ENCODE measurements around the gene FLII. TPM values are rescaled to one million over a fixed set of nuclear protein-coding genes. Genes with fewer than 3 reads are reported as not detected.

The FLII gene
- polyA plus RNA-seq, 1 of the 3 experiments (the other 2 are of a cell fraction), result 244 TPM

GRCh38 chr17:18280249-18280648 lies 21.7 kb upstream of the FLII start:
- H3K9ac ChIP-seq, result no peak overlapping the region
- peaks cover 50 to 70% of the 10 kb centered on the region in 2 experiments for H3K36me3 ChIP-seq (replicated peaks in 1 of 2; ENCODE audit: control insufficient read depth in 1 of 2, insufficient read depth in 2 of 2, low read length in 1 of 2)
- no peak overlapping the region for H2AFZ ChIP-seq (ENCODE audit: low read depth)
- ChIA-PET POLR2A (no interaction called here), CTCF (interaction anchor here (1.0 to 1.6 kb wide), 2 partner anchors 10 to 32 kb away, joined by 4 to 5 read pairs; no protein-coding TSS in a partner anchor)
- WGBS (ENCODE audit: low lambda C conversion rate), result 90% methylated on average over 3 of the region's 4 CpGs
- H3K27ac ChIP-seq (ENCODE audit: low read depth in 2 of 2, low read length in 1 of 2), result no peak overlapping the region
- no peaks in the 10 kb centered on the region for H3F3A ChIP-seq (replicated peaks; ENCODE audit: insufficient read depth)
- no peaks in the 10 kb centered on the region for H3K79me2 ChIP-seq (ENCODE audit: insufficient read depth)
- DNase-seq, result no peak
- H3K27me3 ChIP-seq (ENCODE audit: insufficient read depth), result no peaks in the 10 kb centered on the region
- no peaks in the 10 kb centered on the region for H3K4me1 ChIP-seq (ENCODE audit: control insufficient read depth in 1 of 2, insufficient read depth in 2 of 2, low read depth in 1 of 2, low read length in 1 of 2)
- no peaks in the 10 kb centered on the region for H4K20me1 ChIP-seq (ENCODE audit: insufficient read depth)
- no peaks in the 10 kb centered on the region for H3K9me2 ChIP-seq
- no peaks in the 10 kb centered on the region for H3K9me3 ChIP-seq
- TF ChIP-seq MXI1 (IDR thresholded peaks at IDR 0.05; ENCODE audit: low read depth, low read length) (no peak), FOXM1 (IDR thresholded peaks at IDR 0.05; ENCODE audit: low read depth) (no peak), PBX3 (IDR thresholded peaks at IDR 0.05) (no peak), RXRA (IDR thresholded peaks at IDR 0.05; ENCODE audit: borderline replicate concordance, low read depth) (no peak)
- no peak overlapping the region for H3K4me3 ChIP-seq (ENCODE audit: low read depth in 2 of 2, low read length in 1 of 2)
- no peak overlapping the region for H3K4me2 ChIP-seq

GRCh38 chr17:18278867-18279266 lies 20.3 kb upstream of the FLII start:
- peaks cover 43 to 67% of the 10 kb centered on the region in 2 experiments for H3K36me3 ChIP-seq (replicated peaks in 1 of 2; ENCODE audit: control insufficient read depth in 1 of 2, insufficient read depth in 2 of 2, low read length in 1 of 2)
- H2AFZ ChIP-seq (ENCODE audit: low read depth), result no peak overlapping the region
- POLR2A ChIA-PET, result no interaction called here
- H3K9ac ChIP-seq, result no peak overlapping the region
- no peak for TF ChIP-seq FOXJ3 (CRISPR knock-in tag; IDR thresholded peaks at IDR 0.05)
- no peak for TF ChIP-seq GABPA (IDR thresholded peaks at IDR 0.05; ENCODE audit: low read depth)
- no peak for TF ChIP-seq TAF1 (IDR thresholded peaks at IDR 0.05; ENCODE audit: borderline replicate concordance, low read depth, low read length)
- no peak for TF ChIP-seq RXRA (IDR thresholded peaks at IDR 0.05; ENCODE audit: borderline replicate concordance, low read depth)
- TF ChIP-seq YY1 (IDR thresholded peaks at IDR 0.05; ENCODE audit: low read depth), result no peak
- TF ChIP-seq ELF1 (IDR thresholded peaks at IDR 0.05), result no peak
- TF ChIP-seq SMC3 (IDR thresholded peaks at IDR 0.05; ENCODE audit: low read depth, low read length), result no peak
- TF ChIP-seq IRF3 (IDR thresholded peaks at IDR 0.05; ENCODE audit: low read depth, low read length), result no peak
- TF ChIP-seq RFX5 (IDR thresholded peaks at IDR 0.05; ENCODE audit: low read length), result no peak
- TF ChIP-seq EZH2phosphoT487 (IDR thresholded peaks at IDR 0.05; ENCODE audit: borderline replicate concordance, low read depth), result no peak
- no peak for TF ChIP-seq PBX3 (IDR thresholded peaks at IDR 0.05)
- TF ChIP-seq MAX (IDR thresholded peaks at IDR 0.05; ENCODE audit: low read depth), result no peak
- no peak for TF ChIP-seq ZBTB33 (IDR thresholded peaks at IDR 0.05; ENCODE audit: borderline replicate concordance, low read depth)
- no peak for TF ChIP-seq SIN3A (IDR thresholded peaks at IDR 0.05; ENCODE audit: borderline replicate concordance, low read depth, low read length)
- TF ChIP-seq EP300 (IDR thresholded peaks at IDR 0.05; ENCODE audit: borderline replicate concordance in 1 of 2, low read depth in 1 of 2, low read length in 1 of 2), result no peak
- no peak for TF ChIP-seq GATA2 (CRISPR knock-in tag; IDR thresholded peaks at IDR 0.05)
- no peak for TF ChIP-seq JUND (IDR thresholded peaks at IDR 0.05)
- TF ChIP-seq USF1 (IDR thresholded peaks at IDR 0.05; ENCODE audit: borderline replicate concordance, low read depth), result no peak
- H3F3A ChIP-seq (replicated peaks; ENCODE audit: insufficient read depth), result no peaks in the 10 kb centered on the region
- H3K4me3 ChIP-seq (ENCODE audit: low read depth in 2 of 2, low read length in 1 of 2), result no peak overlapping the region
- H3K27ac ChIP-seq (ENCODE audit: low read depth in 2 of 2, low read length in 1 of 2), result no peak overlapping the region
- DNase-seq, result no peak
- no peaks in the 10 kb centered on the region for H4K20me1 ChIP-seq (ENCODE audit: insufficient read depth)
- H3K27me3 ChIP-seq (ENCODE audit: insufficient read depth), result no peaks in the 10 kb centered on the region
- no peak overlapping the region for H3K4me2 ChIP-seq
- CTCF ChIA-PET, result interaction anchor here (0.7 kb wide), 1 partner anchor 45 kb away, joined by 3 read pairs; no protein-coding TSS in a partner anchor
- no peaks in the 10 kb centered on the region for H3K9me3 ChIP-seq
- H3K4me1 ChIP-seq (ENCODE audit: control insufficient read depth in 1 of 2, insufficient read depth in 2 of 2, low read depth in 1 of 2, low read length in 1 of 2), result no peaks in the 10 kb centered on the region
- no peaks in the 10 kb centered on the region for H3K9me2 ChIP-seq
- no peaks in the 10 kb centered on the region for H3K79me2 ChIP-seq (ENCODE audit: insufficient read depth)
- WGBS (ENCODE audit: low lambda C conversion rate), result 82% methylated on average over 3 of the region's 3 CpGs

All from SK-N-SH (cell line).